ENCODE measurements around the gene ACOXL. TPM values are rescaled to one million over a fixed set of nuclear protein-coding genes. Genes with fewer than 3 reads are reported as not detected.

The ACOXL gene
- total RNA-seq, 4 donors from 2014 or later, result 1.2 to 10.6 (median 2.1) TPM

DNA sequence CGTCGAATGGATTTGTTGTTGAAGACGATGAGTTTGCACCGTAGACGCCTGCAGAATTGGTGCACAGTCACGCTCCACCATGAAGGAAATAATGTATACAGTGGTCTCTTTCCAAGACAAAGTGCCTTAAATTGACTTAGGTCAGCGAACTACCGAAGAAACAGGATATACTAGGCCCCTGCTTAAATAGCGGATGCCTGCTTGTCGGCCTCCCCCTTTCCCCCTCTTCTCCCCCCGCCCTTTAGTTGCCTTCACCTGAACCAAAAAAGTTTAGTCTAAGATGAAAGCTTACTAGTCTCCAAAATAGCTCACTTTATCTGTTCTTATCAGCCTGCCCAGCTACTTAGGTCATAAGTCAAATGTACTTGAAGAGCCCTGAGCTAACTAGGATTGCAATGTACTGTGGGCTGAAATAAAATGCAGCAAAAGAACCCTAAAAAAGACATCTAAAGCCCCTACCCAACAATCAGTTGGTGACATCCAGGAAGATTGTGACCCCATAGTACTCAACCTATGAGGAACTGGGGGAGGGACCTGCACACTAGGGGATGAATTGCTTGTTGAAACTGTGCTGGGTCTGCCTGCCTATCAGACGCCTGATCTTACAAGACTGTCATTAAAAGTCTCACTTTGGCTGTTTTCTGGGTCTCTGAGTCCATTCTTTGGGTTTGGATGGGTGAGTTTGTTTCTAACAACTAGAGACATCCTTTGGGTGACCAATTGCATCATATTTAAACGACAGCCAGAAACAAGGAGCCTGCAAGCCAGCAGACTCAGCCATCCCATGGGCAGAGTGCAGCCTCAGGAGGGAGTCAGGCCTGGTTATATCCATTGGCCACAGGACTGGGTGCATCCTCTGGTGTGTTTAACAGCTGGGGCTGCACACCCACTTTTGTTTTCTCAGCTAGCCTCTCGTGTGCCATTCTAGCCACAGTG, 14.5 kb downstream of the ACOXL start:
- Histone ChIP-seq H3K9me3 (no peaks in the 10 kb centered on the region), H3K4me1 (no peaks in the 10 kb centered on the region), H3K36me3 (no peaks in the 10 kb centered on the region), H3K27ac (no peak overlapping the region), H3K27me3 (no peaks in the 10 kb centered on the region), H3K4me3 (replicated peaks in 1 of 3) (no peak overlapping the region)
- TF ChIP-seq, protein P1, sequence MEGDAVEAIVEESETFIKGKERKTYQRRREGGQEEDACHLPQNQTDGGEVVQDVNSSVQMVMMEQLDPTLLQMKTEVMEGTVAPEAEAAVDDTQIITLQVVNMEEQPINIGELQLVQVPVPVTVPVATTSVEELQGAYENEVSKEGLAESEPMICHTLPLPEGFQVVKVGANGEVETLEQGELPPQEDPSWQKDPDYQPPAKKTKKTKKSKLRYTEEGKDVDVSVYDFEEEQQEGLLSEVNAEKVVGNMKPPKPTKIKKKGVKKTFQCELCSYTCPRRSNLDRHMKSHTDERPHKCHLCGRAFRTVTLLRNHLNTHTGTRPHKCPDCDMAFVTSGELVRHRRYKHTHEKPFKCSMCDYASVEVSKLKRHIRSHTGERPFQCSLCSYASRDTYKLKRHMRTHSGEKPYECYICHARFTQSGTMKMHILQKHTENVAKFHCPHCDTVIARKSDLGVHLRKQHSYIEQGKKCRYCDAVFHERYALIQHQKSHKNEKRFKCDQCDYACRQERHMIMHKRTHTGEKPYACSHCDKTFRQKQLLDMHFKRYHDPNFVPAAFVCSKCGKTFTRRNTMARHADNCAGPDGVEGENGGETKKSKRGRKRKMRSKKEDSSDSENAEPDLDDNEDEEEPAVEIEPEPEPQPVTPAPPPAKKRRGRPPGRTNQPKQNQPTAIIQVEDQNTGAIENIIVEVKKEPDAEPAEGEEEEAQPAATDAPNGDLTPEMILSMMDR (IDR thresholded peaks at IDR 0.05), result no peak
- no peak for TF ChIP-seq POLR2A (IDR thresholded peaks at IDR 0.05)
- WGBS, 2 donors, result 88 to 90% methylated on average over 13 to 14 of the region's 14 CpGs
- DNase-seq, result no peak
- intact Hi-C loops (cut with DNase I), result no loop called here

DNA sequence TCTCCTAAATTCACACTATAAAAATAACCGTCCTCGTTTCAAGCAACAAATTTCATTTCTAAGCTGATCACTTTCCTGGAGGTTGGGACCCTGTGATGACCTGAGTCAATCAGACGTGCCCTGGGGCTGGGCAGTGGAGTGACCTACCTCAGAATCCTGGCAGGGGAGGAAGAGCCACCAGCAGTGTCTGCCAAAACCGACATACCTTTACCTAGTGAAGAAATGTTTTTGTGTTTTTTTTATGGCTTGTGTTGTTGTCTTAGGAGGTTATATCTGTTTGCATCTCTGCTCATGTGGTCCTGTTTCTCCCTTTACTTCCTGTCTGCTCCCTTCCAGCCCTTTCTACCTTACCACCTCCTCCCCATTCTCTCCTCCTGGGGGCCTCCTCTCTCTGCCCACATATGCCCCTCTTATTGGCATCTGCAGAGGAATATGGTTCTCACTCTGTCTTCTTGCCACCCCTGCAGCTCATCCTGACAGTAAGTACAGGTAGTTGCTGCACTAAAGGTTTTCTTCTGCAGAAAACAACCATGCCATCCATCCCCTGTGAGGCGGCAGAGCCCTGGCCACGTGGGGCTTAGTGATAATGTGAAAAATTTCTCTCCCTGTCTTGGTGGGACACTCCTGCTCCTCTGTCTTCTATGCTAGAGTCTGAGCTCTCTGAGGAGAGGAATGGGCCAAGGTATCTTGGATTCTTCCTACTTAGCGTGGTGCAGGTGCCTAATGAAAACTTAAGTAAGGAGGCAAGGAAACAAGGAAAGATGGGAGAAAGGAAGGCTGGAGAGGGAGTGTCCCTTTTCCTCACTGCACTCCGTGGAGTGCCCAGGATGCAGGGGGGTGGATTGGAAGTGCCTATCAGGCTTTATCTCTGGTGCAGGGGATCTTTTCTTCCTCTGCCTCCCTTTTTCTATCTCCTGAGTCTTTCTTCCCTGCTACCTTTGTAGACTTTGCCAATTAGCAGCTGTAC, 15.4 kb downstream of the ACOXL start:
- Histone ChIP-seq H3K4me1 (no peaks in the 10 kb centered on the region), H3K4me3 (replicated peaks in 1 of 3) (no peak overlapping the region), H3K9me3 (no peaks in the 10 kb centered on the region), H3K27me3 (no peaks in the 10 kb centered on the region), H3K36me3 (no peaks in the 10 kb centered on the region), H3K27ac (no peak overlapping the region)
- DNase-seq, result no peak
- TF ChIP-seq, protein P1 (IDR thresholded peaks at IDR 0.05), result no peak
- TF ChIP-seq POLR2A (IDR thresholded peaks at IDR 0.05), result no peak
- intact Hi-C loops (cut with DNase I), result no loop called here
- 53 to 62% methylated on average over 8 of the region's 8 CpGs for WGBS, 2 donors

DNA sequence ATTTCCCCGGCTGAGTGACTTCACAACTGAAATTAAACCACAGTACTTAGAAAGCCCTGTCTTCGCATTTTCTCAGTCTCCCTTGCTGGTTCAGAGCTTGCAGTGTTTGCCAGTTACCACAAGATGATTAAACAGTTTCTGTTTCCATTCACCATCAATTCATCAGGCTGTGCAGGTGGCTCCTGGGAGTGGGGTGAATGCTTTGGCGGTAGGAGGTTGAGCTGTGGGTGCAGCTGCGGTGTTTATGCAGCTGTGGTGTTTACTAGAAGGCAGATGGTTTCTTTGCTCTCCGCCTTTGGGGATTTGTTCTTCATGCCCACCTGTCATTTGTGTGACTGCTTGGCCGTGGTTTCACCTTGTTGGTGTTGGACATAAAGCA, 16.1 kb downstream of the ACOXL start:
- Histone ChIP-seq H3K4me3 (replicated peaks in 1 of 3) (no peak overlapping the region), H3K9me3 (no peaks in the 10 kb centered on the region), H3K27me3 (no peaks in the 10 kb centered on the region), H3K4me1 (no peaks in the 10 kb centered on the region), H3K27ac (no peak overlapping the region), H3K36me3 (no peaks in the 10 kb centered on the region)
- DNase-seq, result no peak
- TF ChIP-seq POLR2A (IDR thresholded peaks at IDR 0.05), result no peak
- TF ChIP-seq, protein P1 (IDR thresholded peaks at IDR 0.05), result no peak
- WGBS, 2 donors, result 35 to 45% methylated on average over 6 of the region's 6 CpGs
- intact Hi-C loops (cut with DNase I), result no loop called here

DNA sequence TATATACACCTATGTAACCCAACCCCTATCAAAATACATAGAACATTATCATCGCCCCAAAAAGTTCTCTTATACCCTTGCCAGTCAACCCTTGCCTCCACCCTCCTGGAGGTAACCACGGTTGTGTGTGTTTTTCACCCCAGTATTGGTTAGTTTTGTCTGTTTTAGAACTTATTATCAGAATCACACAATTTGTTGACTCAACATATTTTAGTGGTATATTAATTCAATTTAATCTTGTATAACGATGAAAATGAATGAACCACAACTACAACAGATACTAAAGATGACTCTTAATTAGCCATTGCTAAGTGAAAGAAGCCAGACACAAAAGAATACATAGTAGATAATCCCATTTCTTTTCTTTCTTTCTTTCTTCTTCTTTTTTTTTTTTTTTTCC, 19.3 kb downstream of the ACOXL start:
- H3K9me3 ChIP-seq, result no peaks in the 10 kb centered on the region
- no peak for DNase-seq
- TF ChIP-seq, protein P1 (IDR thresholded peaks at IDR 0.05), result no peak
- no peak for TF ChIP-seq POLR2A (IDR thresholded peaks at IDR 0.05)
- 93 to 96% methylated on average over 3 of the region's 3 CpGs for WGBS, 2 donors
- no peak overlapping the region for H3K4me3 ChIP-seq (replicated peaks in 1 of 3)
- no peak overlapping the region for H3K27ac ChIP-seq
- no peaks in the 10 kb centered on the region for H3K27me3 ChIP-seq
- intact Hi-C loops (cut with DNase I), result no loop called here
- H3K36me3 ChIP-seq, result no peaks in the 10 kb centered on the region
- no peaks in the 10 kb centered on the region for H3K4me1 ChIP-seq
